Measurements from ENCODE around the gene GPC1. TPM values are rescaled to one million over a fixed set of nuclear protein-coding genes. Genes with fewer than 3 reads are reported as not detected.

The GPC1 gene
- total RNA-seq, 2 donors from 2014 or later: 37.8 to 69.7 TPM

DNA sequence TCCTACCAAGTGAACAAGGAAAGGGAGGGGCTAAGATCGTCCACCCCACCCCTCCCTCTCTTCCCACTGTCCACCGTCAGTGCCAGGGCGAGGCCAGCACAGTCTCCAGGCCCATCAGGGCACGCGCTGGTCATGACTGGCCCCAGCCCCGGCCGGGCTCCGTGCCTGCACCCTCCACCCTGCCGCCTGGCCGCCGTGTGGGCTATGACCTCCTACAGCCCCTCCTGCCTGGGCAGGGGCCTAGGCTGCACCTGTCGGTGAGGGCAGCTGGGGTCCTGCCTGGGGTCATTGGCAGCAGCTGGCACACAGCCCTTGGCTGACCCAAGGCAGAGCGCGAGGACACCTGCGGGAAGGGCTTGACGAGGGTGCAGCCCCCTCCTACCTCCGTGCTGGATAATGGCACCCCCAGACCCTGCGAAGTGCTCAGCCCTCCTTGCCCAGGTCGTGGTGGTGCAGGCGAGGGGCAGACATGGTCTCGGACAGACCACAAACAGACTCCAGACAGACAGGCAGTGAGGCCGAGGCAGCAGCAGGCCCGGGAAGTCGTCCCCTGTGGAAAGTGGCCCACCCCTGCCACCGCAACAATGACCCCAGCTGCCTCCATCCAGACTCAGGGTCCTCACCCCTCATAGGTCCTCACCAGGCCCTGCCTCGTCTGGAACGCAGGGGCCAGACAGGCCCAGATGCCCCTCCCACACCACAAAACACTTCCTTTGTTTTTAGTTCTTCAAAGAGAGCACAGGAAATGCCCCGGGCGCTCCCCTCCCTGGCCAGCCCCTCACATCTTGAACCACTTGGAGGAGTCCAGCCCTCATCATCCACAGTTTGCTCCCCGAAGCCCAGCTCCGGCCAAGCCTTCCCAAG lies 43.1 kb upstream of the GPC1 start:
- H3K36me3 Mint-ChIP-seq (ENCODE audit: low read depth): no peaks in the 10 kb centered on the region
- H3K27me3 Mint-ChIP-seq (ENCODE audit: insufficient read depth): no peaks in the 10 kb centered on the region
- no peaks in the 10 kb centered on the region for H3K9me3 ChIP-seq (ENCODE audit: control insufficient read depth, low read length)
- H3K27ac ChIP-seq (ENCODE audit: low read depth, low read length): no peak overlapping the region
- H3K9me3 Mint-ChIP-seq: no peaks in the 10 kb centered on the region
- no peaks in the 10 kb centered on the region for H3K4me1 Mint-ChIP-seq
- no peaks in the 10 kb centered on the region for H3K4me1 ChIP-seq (ENCODE audit: control insufficient read depth, insufficient read depth, low read length)
- WGBS, 2 experiments (ENCODE audit: insufficient coverage in 1 of 2, insufficient read length in 1 of 2): 88 to 89% methylated on average over 12 to 31 of the region's 31 CpGs
- DNase-seq: peak; percentile 38
- H3K27me3 ChIP-seq (ENCODE audit: control insufficient read depth, insufficient read depth, low read length, poor library complexity, severe bottlenecking): no peaks in the 10 kb centered on the region
- no peak overlapping the region for H3K4me3 Mint-ChIP-seq
- no peak overlapping the region for H3K9ac ChIP-seq (ENCODE audit: extremely low read depth, low read length, poor library complexity, severe bottlenecking)
- H3K27ac Mint-ChIP-seq: no peak overlapping the region
- H3K4me3 ChIP-seq (ENCODE audit: low read length): no peak overlapping the region
- TF ChIP-seq, protein P1, sequence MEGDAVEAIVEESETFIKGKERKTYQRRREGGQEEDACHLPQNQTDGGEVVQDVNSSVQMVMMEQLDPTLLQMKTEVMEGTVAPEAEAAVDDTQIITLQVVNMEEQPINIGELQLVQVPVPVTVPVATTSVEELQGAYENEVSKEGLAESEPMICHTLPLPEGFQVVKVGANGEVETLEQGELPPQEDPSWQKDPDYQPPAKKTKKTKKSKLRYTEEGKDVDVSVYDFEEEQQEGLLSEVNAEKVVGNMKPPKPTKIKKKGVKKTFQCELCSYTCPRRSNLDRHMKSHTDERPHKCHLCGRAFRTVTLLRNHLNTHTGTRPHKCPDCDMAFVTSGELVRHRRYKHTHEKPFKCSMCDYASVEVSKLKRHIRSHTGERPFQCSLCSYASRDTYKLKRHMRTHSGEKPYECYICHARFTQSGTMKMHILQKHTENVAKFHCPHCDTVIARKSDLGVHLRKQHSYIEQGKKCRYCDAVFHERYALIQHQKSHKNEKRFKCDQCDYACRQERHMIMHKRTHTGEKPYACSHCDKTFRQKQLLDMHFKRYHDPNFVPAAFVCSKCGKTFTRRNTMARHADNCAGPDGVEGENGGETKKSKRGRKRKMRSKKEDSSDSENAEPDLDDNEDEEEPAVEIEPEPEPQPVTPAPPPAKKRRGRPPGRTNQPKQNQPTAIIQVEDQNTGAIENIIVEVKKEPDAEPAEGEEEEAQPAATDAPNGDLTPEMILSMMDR (conservative IDR thresholded peaks at IDR 0.05): no peak
- no peaks in the 10 kb centered on the region for H3K36me3 ChIP-seq (ENCODE audit: control insufficient read depth, insufficient read depth, low read length)

DNA sequence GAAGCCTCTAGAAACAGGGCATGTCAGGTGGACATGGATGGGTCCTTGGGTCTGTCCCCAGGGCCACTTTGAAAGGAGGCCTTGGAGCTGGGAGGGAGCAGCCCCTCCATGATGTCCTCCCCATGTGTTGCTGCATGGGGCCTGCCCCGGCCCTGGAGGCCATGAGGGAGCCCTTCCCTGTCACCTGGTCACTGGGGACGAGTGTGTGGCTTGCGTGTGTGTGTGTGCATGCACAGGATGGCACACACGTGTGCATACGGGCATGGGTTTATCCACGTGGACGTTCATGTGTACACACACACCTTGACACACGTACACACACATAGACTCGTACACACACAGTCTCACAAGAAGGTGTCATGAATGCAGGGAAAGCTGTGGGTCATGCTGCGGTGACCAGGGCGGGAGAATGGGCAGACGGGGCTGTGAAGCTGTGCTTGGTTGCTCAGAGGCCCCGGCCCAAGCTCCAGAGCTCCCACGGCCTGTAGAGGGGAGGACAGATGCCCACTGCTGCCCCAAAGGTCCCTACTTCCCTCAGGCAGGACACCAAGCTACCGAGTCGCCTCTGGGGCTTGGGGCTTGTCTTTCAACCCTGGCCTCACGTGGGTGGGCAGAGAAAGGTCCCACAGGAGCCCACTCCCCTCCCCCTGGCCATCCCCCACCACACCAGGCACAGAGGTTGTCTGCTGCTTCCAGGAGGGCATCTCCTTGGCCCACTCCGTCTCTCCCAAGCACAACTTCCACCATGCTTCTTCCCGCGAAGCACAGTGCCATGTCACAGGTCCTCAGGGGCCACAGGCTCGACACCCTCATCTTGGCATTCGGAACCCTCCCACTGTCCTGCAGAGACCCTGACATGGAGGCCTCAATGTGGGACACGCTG lies 42.3 kb upstream of the GPC1 start:
- H3K27me3 ChIP-seq (ENCODE audit: control insufficient read depth, insufficient read depth, low read length, poor library complexity, severe bottlenecking): no peaks in the 10 kb centered on the region
- Mint-ChIP-seq H3K9me3 (no peaks in the 10 kb centered on the region), H3K36me3 (ENCODE audit: low read depth) (no peaks in the 10 kb centered on the region), H3K4me3 (no peak overlapping the region), H3K27ac (no peak overlapping the region), H3K4me1 (no peaks in the 10 kb centered on the region), H3K27me3 (ENCODE audit: insufficient read depth) (no peaks in the 10 kb centered on the region)
- H3K27ac ChIP-seq (ENCODE audit: low read depth, low read length): no peak overlapping the region
- 87 to 95% methylated on average over 16 to 23 of the region's 23 CpGs for WGBS, 2 experiments (ENCODE audit: insufficient coverage in 1 of 2, insufficient read length in 1 of 2)
- no peak overlapping the region for H3K9ac ChIP-seq (ENCODE audit: extremely low read depth, low read length, poor library complexity, severe bottlenecking)
- H3K36me3 ChIP-seq (ENCODE audit: control insufficient read depth, insufficient read depth, low read length): no peaks in the 10 kb centered on the region
- TF ChIP-seq, protein P1 (conservative IDR thresholded peaks at IDR 0.05): no peak
- no peaks in the 10 kb centered on the region for H3K4me1 ChIP-seq (ENCODE audit: control insufficient read depth, insufficient read depth, low read length)
- no peaks in the 10 kb centered on the region for H3K9me3 ChIP-seq (ENCODE audit: control insufficient read depth, low read length)
- no peak overlapping the region for H3K4me3 ChIP-seq (ENCODE audit: low read length)
- DNase-seq: peak; percentile 36

DNA sequence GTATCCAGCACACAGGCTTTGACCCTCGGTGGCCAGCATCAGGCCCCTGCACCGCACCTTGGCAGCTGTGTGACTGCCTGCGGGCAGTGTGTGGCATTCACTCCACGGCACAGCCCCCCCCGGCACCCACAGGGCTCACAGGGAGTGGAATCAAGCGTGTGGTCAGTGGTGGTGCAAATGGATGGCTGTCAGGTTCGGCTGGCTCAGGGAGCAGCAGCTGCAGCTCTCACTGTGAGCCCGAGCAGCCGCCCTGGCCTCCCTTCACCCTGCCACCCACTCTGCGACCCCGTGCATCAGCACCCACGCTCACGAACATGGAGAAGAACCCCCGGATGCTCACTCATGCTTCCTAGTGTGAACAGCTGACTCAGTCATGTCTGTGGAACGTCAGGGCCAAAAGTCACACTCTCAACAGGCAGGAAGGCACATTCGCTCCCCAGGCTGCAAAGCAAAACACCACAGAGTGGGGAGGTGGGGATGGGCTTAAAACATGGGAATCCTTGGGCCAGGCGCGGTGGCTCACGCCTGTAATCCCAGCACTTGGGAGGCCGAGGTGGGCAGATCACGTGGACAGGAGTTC lies 41.5 kb upstream of the GPC1 start:
- no peak overlapping the region for H3K27ac Mint-ChIP-seq
- Histone ChIP-seq H3K4me3 (ENCODE audit: low read length) (no peak overlapping the region), H3K36me3 (ENCODE audit: control insufficient read depth, insufficient read depth, low read length) (no peaks in the 10 kb centered on the region), H3K9me3 (ENCODE audit: control insufficient read depth, low read length) (no peaks in the 10 kb centered on the region), H3K27ac (ENCODE audit: low read depth, low read length) (no peak overlapping the region), H3K9ac (ENCODE audit: extremely low read depth, low read length, poor library complexity, severe bottlenecking) (no peak overlapping the region), H3K27me3 (ENCODE audit: control insufficient read depth, insufficient read depth, low read length, poor library complexity, severe bottlenecking) (no peaks in the 10 kb centered on the region), H3K4me1 (ENCODE audit: control insufficient read depth, insufficient read depth, low read length) (no peaks in the 10 kb centered on the region)
- H3K9me3 Mint-ChIP-seq: no peaks in the 10 kb centered on the region
- no peaks in the 10 kb centered on the region for H3K27me3 Mint-ChIP-seq (ENCODE audit: insufficient read depth)
- no peaks in the 10 kb centered on the region for H3K4me1 Mint-ChIP-seq
- 92 to 96% methylated on average over 16 to 21 of the region's 21 CpGs for WGBS, 2 experiments (ENCODE audit: insufficient coverage in 1 of 2, insufficient read length in 1 of 2)
- no peaks in the 10 kb centered on the region for H3K36me3 Mint-ChIP-seq (ENCODE audit: low read depth)
- no peak overlapping the region for H3K4me3 Mint-ChIP-seq
- TF ChIP-seq, protein P1 (conservative IDR thresholded peaks at IDR 0.05): no peak
- peak; percentile 22 for DNase-seq

All from endodermal cell (in vitro differentiated cells).